Liver (tissue), 3 donors: ENCODE results near the gene RPTOR.

ENCODE experiments used
- ATF3 ChIP-seq: IDR thresholded peaks from 2 replicates; pipeline ENCODE4 v1.6.1; 2016; ENCODE audit warnings: antibody characterized with exemption
- CTCF ChIP-seq: fragments of 150-350 bp; IDR thresholded peaks from 2 replicates; pipeline ENCODE4 v1.5.1; 2017; ENCODE audit warnings: improper control_type of control experiment, low read depth, low read length; ENCODE audit not compliant: missing input control
- EGR1 ChIP-seq, 2 donors: IDR thresholded peaks; 2 replicates each; pipeline ENCODE4 v1.6.1; 2016 to 2018; ENCODE audit warnings: antibody characterized with exemption in 2 of 2, low read depth in 2 of 2
- GABPA ChIP-seq, 2 donors: IDR thresholded peaks in 1 of 2; conservative IDR thresholded peaks in 1 of 2; 2 replicates each; pipeline ENCODE4 v1.6.1; 2016; ENCODE audit warnings: antibody characterized with exemption in 2 of 2, mild to moderate bottlenecking in 1 of 2, moderate library complexity in 1 of 2
- HNF4A ChIP-seq, 2 donors: conservative IDR thresholded peaks; 2 replicates each; pipeline ENCODE4 v1.6.1; 2016; ENCODE audit warnings: antibody characterized with exemption in 2 of 2, mild to moderate bottlenecking in 2 of 2
- HNF4G ChIP-seq: IDR thresholded peaks from 2 replicates; pipeline ENCODE4 v1.6.1; 2016; ENCODE audit warnings: antibody characterized with exemption
- NR2F2 ChIP-seq: IDR thresholded peaks from 2 replicates; pipeline ENCODE4 v1.6.1; 2016; ENCODE audit warnings: antibody characterized with exemption
- RAD21 ChIP-seq, 2 donors: IDR thresholded peaks; 2 replicates each; pipeline ENCODE4 v1.6.1; 2016; ENCODE audit warnings: antibody characterized with exemption in 2 of 2, mild to moderate bottlenecking in 2 of 2
- REST ChIP-seq: IDR thresholded peaks from 2 replicates; pipeline ENCODE4 v1.6.1; 2016; ENCODE audit warnings: antibody characterized with exemption, mild to moderate bottlenecking
- RXRA ChIP-seq, 2 donors: IDR thresholded peaks; 2 replicates each; pipeline ENCODE4 v1.6.1; 2017 to 2018; ENCODE audit warnings: antibody characterized with exemption in 2 of 2, mild to moderate bottlenecking in 1 of 2
- TAF1 ChIP-seq: conservative IDR thresholded peaks from 2 replicates; pipeline ENCODE4 v1.6.1; 2016; ENCODE audit warnings: antibody characterized with exemption, mild to moderate bottlenecking
- YY1 ChIP-seq: IDR thresholded peaks from 2 replicates; pipeline ENCODE4 v1.6.1; 2016; ENCODE audit warnings: antibody characterized with exemption, mild to moderate bottlenecking
- ZBTB33 ChIP-seq: IDR thresholded peaks from 2 replicates; pipeline ENCODE4 v1.6.1; 2016; ENCODE audit warnings: antibody characterized with exemption
- TF ChIP-seq, protein P1 (sequence below): IDR thresholded peaks from 2 replicates; pipeline ENCODE4 v1.6.1; 2016; ENCODE audit warnings: antibody characterized with exemption
- donor health status: healthy.
- donor health status: healthy.

DNA sequence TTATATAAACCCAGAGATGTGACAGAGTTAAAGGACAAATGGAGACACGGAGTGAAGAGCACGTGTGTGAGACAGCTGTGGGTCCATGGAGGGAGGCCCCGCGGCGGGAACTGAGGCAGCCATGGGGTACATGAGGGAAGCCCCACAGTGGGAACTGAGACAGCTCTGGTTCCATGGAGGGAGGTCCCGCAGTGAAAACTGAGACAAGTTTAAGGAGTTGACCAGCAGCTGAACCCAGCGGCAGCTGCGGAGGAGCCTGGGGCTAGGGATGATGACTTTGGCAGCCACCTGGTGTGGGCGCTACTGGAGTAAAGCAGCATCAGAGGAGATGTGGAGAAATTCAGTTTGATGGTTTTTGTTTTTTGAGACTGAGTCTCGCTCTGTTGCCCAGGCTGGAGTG, 185.1 kb downstream of the RPTOR start:
- TF ChIP-seq CTCF (no peak), ATF3 (no peak), YY1 (no peak), RAD21 (IDR thresholded peaks at IDR 0.05) (no peak), GABPA (IDR thresholded peaks at IDR 0.05 in 1 of 2, conservative IDR thresholded peaks at IDR 0.05 in 1 of 2) (no peak), TAF1 (no peak), EGR1 (IDR thresholded peaks at IDR 0.05; ENCODE audit: low read depth in 2 of 2) (no peak), RXRA (IDR thresholded peaks at IDR 0.05) (no peak), HNF4G (no peak), ZBTB33 (no peak), NR2F2 (no peak), REST (no peak), HNF4A (conservative IDR thresholded peaks at IDR 0.05) (no peak)
- TF ChIP-seq, protein P1, sequence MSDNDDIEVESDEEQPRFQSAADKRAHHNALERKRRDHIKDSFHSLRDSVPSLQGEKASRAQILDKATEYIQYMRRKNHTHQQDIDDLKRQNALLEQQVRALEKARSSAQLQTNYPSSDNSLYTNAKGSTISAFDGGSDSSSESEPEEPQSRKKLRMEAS, result no peak
